Fibroblast of the aortic adventitia (primary cell): Measurements from ENCODE around the gene FOLR1. TPM values are rescaled to one million over a fixed set of nuclear protein-coding genes. Genes with fewer than 3 reads are reported as not detected.
"Not testable (repeated sequence)": the region's sequence is repeated elsewhere in the genome, so short reads cannot be mapped to it uniquely, and the experiment has no call there.

Experiments used
- DNase-seq: peaks from one replicate; pipeline ENCODE4 v3.0.0-alpha.2; 2010; ENCODE audit warnings: low read depth
- H3K4me3 ChIP-seq: 2 replicates; pipeline ENCODE4 v1.5.1; 2011; ENCODE audit warnings: low read depth, mild to moderate bottlenecking, control low read depth, low read length, moderate library complexity
- total RNA-seq: library from RNA; depleted of rRNA; stranded (reverse); fragments of >200 nt; gene quantifications from 2 replicates; pipeline ENCODE4 v1.2.3, GENCODE V29; 2012; ENCODE audit warnings: low replicate concordance
- TF ChIP-seq, protein P1 (sequence below): IDR thresholded peaks from 2 replicates; pipeline ENCODE4 v1.5.1; 2011; ENCODE audit warnings: mild to moderate bottlenecking, low read length, control low read depth, inconsistent platforms; ENCODE audit not compliant: insufficient read depth

Gene FOLR1
- 0.18 TPM in 1 of 2 replicates, not detected in the other for total RNA-seq

- H3K4me3 ChIP-seq: no peak within 1 kb of the TSS
- no peak for DNase-seq
- TF ChIP-seq, protein P1, sequence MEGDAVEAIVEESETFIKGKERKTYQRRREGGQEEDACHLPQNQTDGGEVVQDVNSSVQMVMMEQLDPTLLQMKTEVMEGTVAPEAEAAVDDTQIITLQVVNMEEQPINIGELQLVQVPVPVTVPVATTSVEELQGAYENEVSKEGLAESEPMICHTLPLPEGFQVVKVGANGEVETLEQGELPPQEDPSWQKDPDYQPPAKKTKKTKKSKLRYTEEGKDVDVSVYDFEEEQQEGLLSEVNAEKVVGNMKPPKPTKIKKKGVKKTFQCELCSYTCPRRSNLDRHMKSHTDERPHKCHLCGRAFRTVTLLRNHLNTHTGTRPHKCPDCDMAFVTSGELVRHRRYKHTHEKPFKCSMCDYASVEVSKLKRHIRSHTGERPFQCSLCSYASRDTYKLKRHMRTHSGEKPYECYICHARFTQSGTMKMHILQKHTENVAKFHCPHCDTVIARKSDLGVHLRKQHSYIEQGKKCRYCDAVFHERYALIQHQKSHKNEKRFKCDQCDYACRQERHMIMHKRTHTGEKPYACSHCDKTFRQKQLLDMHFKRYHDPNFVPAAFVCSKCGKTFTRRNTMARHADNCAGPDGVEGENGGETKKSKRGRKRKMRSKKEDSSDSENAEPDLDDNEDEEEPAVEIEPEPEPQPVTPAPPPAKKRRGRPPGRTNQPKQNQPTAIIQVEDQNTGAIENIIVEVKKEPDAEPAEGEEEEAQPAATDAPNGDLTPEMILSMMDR: no peak
Observed at GRCh38 chr11:72191961-72192381, at the start of gene FOLR1. TSS of gene FOLR1 (plus strand) at chr11:72192140. CDS start at chr11:72192174, 34 bp downstream.

GRCh38 chr11:72142543-72142942 is 49.4 kb upstream of the FOLR1 start:
- H3K4me3 ChIP-seq, DNase-seq: not testable (repeated sequence)

GRCh38 chr11:72144807-72145565 is 47.0 kb upstream of the FOLR1 start:
- no peak overlapping the region for H3K4me3 ChIP-seq
- TF ChIP-seq, protein P1: no peak
- peak; percentile 74 for DNase-seq

- H3K4me3 ChIP-seq: no peak overlapping the region
- no peak for DNase-seq
- TF ChIP-seq, protein P1: no peak
Observed at GRCh38 chr11:72146625-72147024, 45.3 kb upstream of the FOLR1 start.

DNA sequence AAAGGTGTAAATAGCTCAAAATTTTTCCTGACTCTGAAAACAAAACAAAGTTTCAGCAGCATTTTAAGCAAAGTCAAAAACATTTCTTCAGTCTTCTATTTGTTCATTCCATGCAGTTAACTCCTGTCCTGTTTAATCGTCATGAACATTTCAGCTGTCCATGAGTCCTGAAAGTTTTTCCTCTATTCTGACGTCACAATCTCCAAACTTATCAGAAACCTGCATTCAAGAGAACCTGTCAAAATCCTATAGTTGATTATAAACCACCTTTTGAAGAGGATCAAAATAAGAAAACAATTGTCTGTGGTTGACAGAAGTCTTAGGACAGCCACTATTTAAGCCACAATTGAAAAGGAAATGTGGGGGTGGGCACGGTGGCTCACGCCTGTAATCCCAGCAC is 41.1 kb upstream of the FOLR1 start:
- TF ChIP-seq, protein P1: no peak
- no peak overlapping the region for H3K4me3 ChIP-seq
- DNase-seq: no peak

DNA sequence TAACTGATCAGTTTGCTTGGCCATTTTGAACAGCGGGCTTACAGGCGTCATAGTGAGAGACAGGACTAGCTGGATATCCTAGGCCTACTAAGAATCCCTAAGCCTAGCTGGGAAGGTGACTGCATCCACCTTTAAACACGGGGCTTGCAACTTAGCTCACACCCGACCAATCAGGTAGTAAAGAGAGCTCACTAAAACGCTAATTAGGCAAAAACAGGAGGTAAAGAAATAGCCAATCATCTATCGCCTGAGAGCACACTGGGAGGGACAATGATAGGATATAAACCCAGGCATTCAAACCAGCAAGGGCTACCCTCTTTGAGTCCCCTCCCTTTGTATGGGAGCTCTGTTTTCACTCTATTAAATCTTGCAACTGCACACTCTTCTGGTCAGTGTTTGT is 38.1 kb upstream of the FOLR1 start:
- H3K4me3 ChIP-seq, DNase-seq: not testable (repeated sequence)

DNA sequence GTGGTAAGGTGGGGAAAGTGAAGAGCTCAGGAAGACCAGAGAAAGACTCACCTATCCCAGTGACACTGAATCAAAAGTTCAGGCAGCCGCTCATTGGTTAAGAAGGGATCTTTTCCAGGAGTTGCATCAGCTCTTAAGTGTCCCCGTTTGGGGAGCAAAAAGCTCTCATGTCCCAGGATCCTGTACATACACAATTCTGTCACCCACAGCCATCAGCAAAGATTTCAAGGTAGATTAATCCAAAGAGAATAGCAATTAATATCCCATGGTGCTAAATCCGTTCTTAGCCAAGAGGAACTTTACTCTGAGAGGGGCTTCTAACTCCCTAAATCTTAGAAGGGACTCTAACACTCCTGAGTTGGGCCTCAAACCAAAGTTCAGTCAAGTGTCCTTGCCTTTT is 37.1 kb upstream of the FOLR1 start:
- H3K4me3 ChIP-seq: no peak overlapping the region
- TF ChIP-seq, protein P1: no peak
- no peak for DNase-seq

GRCh38 chr11:72155751-72156150 is 36.2 kb upstream of the FOLR1 start:
- H3K4me3 ChIP-seq: no peak overlapping the region
- no peak for DNase-seq
- TF ChIP-seq, protein P1: no peak
